ENCODE data around the gene SNAPC3. TPM values are rescaled to one million over a fixed set of nuclear protein-coding genes. Genes with fewer than 3 reads are reported as not detected.

The SNAPC3 gene
- total and polyA plus RNA-seq, 7 donors = 16.2 to 41.5 (median 28.4) TPM

GRCh38 chr9:15484802-15485201 lies 62.1 kb downstream of the SNAPC3 start:
- DNase-seq = no peak
- H3K27ac ChIP-seq = no peak overlapping the region
- peaks cover 0 to 34% (median 4%) of the 10 kb centered on the region in 4 donors for H3K36me3 ChIP-seq
- H3K4me3 ChIP-seq = no peak overlapping the region
- intact Hi-C loops (cut with DNase I) = no loop called here
- H3K4me1 ChIP-seq = no peaks in the 10 kb centered on the region
- no peaks in the 10 kb centered on the region for H3K9me3 ChIP-seq
- TF ChIP-seq POLR2AphosphoS5 (IDR thresholded peaks at IDR 0.05) = no peak
- TF ChIP-seq EP300 (IDR thresholded peaks at IDR 0.05) = no peak
- TF ChIP-seq CTCF (IDR thresholded peaks at IDR 0.05) = no peak
- TF ChIP-seq POLR2A (IDR thresholded peaks at IDR 0.05) = no peak
- 92 to 95% methylated on average over 6 of the region's 6 CpGs for WGBS, 2 donors
- H3K27me3 ChIP-seq = no peaks in the 10 kb centered on the region

- Histone ChIP-seq H3K9me3 (no peaks in the 10 kb centered on the region), H3K27ac (no peak overlapping the region), H3K4me3 (no peak overlapping the region), H3K4me1 (no peaks in the 10 kb centered on the region), H3K27me3 (no peaks in the 10 kb centered on the region), H3K36me3 (peaks cover 0 to 34% (median 4%) of the 10 kb centered on the region in 4 donors)
- intact Hi-C loops (cut with DNase I) = no loop called here
- TF ChIP-seq CTCF (IDR thresholded peaks at IDR 0.05) = peak in 1 of 4 experiments; percentile 23
- no peak for TF ChIP-seq POLR2AphosphoS5 (IDR thresholded peaks at IDR 0.05)
- TF ChIP-seq POLR2A (IDR thresholded peaks at IDR 0.05) = no peak
- TF ChIP-seq EP300 (IDR thresholded peaks at IDR 0.05) = no peak
- DNase-seq = no peak
- WGBS, 2 donors = 69 to 77% methylated on average over 2 of the region's 2 CpGs
Observed at GRCh38 chr9:15485836-15486666, 63.4 kb downstream of the SNAPC3 start.

GRCh38 chr9:15491950-15492349 lies 69.3 kb downstream of the SNAPC3 start:
- TF ChIP-seq CTCF (IDR thresholded peaks at IDR 0.05) = no peak
- no peak for TF ChIP-seq POLR2AphosphoS5 (IDR thresholded peaks at IDR 0.05)
- no peak for TF ChIP-seq EP300 (IDR thresholded peaks at IDR 0.05)
- TF ChIP-seq POLR2A (IDR thresholded peaks at IDR 0.05) = no peak
- no peaks in the 10 kb centered on the region for H3K9me3 ChIP-seq
- intact Hi-C loops (cut with DNase I) = no loop called here
- peaks cover 0 to 7% (median 0%) of the 10 kb centered on the region in 4 donors for H3K36me3 ChIP-seq
- no peak for DNase-seq
- no peak overlapping the region for H3K27ac ChIP-seq
- H3K27me3 ChIP-seq = no peaks in the 10 kb centered on the region
- H3K4me3 ChIP-seq = no peak overlapping the region
- 100% methylated on average over 1 of the region's 1 CpG for WGBS, 2 donors
- H3K4me1 ChIP-seq = no peaks in the 10 kb centered on the region

- 95 to 98% methylated on average over 13 of the region's 13 CpGs for WGBS, 2 donors
- intact Hi-C loops (cut with DNase I) = no loop called here
Observed at GRCh38 chr9:15492485-15493150, 69.9 kb downstream of the SNAPC3 start.

More at GRCh38 chr9:15492485-15493150, 69.9 kb downstream of the SNAPC3 start:
- TF ChIP-seq CTCF (IDR thresholded peaks at IDR 0.05) (no peak), POLR2A (IDR thresholded peaks at IDR 0.05) (no peak), POLR2AphosphoS5 (IDR thresholded peaks at IDR 0.05) (no peak), EP300 (IDR thresholded peaks at IDR 0.05) (no peak)
- Histone ChIP-seq H3K27ac (no peak overlapping the region), H3K4me3 (no peak overlapping the region), H3K36me3 (peaks cover 0 to 7% (median 0%) of the 10 kb centered on the region in 4 donors), H3K4me1 (no peaks in the 10 kb centered on the region), H3K9me3 (no peaks in the 10 kb centered on the region), H3K27me3 (no peaks in the 10 kb centered on the region)
- DNase-seq = no peak
